ENCODE measurements around the gene IL17B. TPM values are rescaled to one million over a fixed set of nuclear protein-coding genes. Genes with fewer than 3 reads are reported as not detected.

IL17B gene
- total and polyA plus RNA-seq, 2 of the 13 experiments (the other 11 are each of a cell fraction or from before 2014, with no cell fraction given) = 0.29 to 2.6 TPM

DNA sequence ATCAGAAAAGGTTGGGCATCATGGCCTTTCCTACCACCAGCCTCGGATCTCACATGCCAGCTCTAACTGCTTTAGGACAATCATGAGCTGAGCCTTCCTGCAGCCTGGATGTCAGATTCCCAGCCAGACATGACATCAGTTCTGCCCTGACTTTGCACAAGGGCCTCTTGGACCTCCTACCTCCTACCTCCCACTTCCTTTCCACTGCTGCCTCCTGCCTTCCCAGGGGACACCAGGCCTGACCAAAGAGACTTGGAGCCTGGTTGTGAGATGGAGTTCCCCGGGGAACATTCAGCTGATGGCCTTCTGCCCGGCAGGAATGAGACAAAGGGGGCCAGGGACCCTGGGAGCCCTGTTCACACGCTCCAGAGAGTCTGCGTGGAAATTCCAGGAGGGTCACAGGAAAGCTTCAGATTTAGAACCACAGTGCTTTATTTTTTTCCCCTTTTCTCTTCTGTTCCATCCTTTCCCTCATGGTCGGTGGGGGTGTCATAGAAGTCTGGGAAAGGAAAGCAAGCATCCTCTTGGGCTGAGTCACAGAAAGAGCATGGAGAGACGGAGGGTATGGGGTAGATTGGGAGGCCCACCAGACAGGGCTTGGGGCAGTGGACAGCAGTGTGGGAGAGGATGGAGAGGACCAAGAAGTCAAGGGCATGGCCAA is 35.4 kb upstream of the IL17B start (continued):
- TF ChIP-seq, protein P1, sequence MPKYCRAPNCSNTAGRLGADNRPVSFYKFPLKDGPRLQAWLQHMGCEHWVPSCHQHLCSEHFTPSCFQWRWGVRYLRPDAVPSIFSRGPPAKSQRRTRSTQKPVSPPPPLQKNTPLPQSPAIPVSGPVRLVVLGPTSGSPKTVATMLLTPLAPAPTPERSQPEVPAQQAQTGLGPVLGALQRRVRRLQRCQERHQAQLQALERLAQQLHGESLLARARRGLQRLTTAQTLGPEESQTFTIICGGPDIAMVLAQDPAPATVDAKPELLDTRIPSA (CRISPR knock-in tag; IDR thresholded peaks at IDR 0.05; ENCODE audit: borderline replicate concordance) = no peak
- TF ChIP-seq TAF1 (CRISPR knock-in tag; IDR thresholded peaks at IDR 0.05) (no peak), POLR2AphosphoS5 (IDR thresholded peaks at IDR 0.05; ENCODE audit: low read depth, low read length) (no peak), KDM4B (CRISPR knock-in tag; IDR thresholded peaks at IDR 0.05) (no peak)

DNA sequence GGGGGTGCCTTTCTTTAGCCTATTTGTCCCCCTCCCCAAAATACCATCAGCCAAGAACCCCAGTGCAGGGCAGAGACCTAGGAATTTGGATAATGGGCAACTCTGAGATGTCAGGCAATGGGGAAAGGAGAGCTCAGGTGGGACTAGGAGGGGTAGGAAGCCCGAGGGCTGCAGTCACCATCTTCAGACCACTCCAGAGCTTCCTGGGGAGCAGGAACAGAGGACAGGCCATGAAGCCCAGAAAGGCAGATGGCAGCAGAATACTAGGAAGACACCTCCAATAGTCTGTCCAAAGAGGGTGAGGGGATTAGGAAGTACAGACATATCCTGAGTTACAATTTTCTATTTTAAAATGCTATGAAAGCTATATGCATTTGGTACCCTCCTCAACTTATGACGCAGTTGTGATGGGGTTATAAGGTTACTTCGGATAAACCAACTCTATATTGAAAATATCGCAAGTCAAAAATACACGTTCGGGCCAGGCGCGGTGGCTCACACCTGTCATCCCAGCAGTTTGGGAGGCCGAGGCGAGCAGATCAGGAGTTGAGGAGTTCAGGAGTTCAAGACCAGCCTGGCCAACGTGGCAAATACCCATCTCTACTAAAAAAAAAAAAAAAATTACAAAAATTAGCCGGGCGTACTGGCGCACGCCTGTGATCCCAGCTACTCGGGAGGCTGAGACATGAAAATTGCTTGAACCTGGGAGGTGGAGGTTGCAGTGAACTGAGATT is 34.6 kb upstream of the IL17B start:
- in situ Hi-C loops (cut with HindIII; ENCODE audit: extremely low pct_ligation_motif_present, low pct_unique_long_range_greater_than_20kb) (no loop called here), intact Hi-C loops (cut with micrococcal nuclease; ENCODE audit: unreplicated experiment) (no loop called here)
- DNase-seq (ENCODE audit: low spot score) (no peak), FAIRE-seq (no peak), ATAC-seq (no peak)
- BruUV-seq (replicated peaks) = no TSS peak
- Histone ChIP-seq H3K9me3 (ENCODE audit: low read length) (no peaks in the 10 kb centered on the region), H3K79me2 (ENCODE audit: insufficient read depth, low read length) (no peaks in the 10 kb centered on the region), H3K4me2 (ENCODE audit: low read depth, low read length) (no peak overlapping the region), H2AFZ (ENCODE audit: low read length) (no peak overlapping the region), H3K9ac (ENCODE audit: insufficient read depth, low read depth, low read length) (no peak overlapping the region), H3K36me3 (replicated peaks in 1 of 2; ENCODE audit: control insufficient read depth in 1 of 2, insufficient read depth in 2 of 2, low read length in 2 of 2) (no peaks in the 10 kb centered on the region), H3K27me3 (ENCODE audit: control insufficient read depth in 1 of 2, insufficient read depth in 2 of 2, low read length in 2 of 2) (0 out of 5 replicates have a peak, but pooled peaks cover 0 to 10% of the 10 kb centered on the region in 2 experiments), H4K20me1 (ENCODE audit: insufficient read depth, low read length) (no peaks in the 10 kb centered on the region), H3K27ac (ENCODE audit: extremely low read length, insufficient read depth, low read length) (no peak overlapping the region), H3K4me3 (replicated peaks in 1 of 3; ENCODE audit: insufficient read depth in 1 of 3, low read depth in 2 of 3, low read length in 3 of 3) (no peak overlapping the region), H3K4me1 (ENCODE audit: insufficient read depth, low read length) (peaks cover 73% of the 10 kb centered on the region)
- TF ChIP-seq CEBPG (CRISPR knock-in tag; IDR thresholded peaks at IDR 0.05) (no peak), TRIM24 (CRISPR knock-in tag; IDR thresholded peaks at IDR 0.05) (no peak), ZNF383 (CRISPR knock-in tag; IDR thresholded peaks at IDR 0.05; ENCODE audit: borderline replicate concordance) (no peak), SALL2 (CRISPR knock-in tag; IDR thresholded peaks at IDR 0.05) (no peak), HMG20B (CRISPR knock-in tag; conservative IDR thresholded peaks at IDR 0.05) (no peak), FOSL2 (CRISPR knock-in tag; IDR thresholded peaks at IDR 0.05) (no peak), ZNF589 (CRISPR knock-in tag; conservative IDR thresholded peaks at IDR 0.05) (no peak), TOPORS (CRISPR knock-in tag; IDR thresholded peaks at IDR 0.05) (no peak), EED (CRISPR knock-in tag; IDR thresholded peaks at IDR 0.05) (no peak), ZNF317 (CRISPR knock-in tag; IDR thresholded peaks at IDR 0.05) (no peak), ZNF550 (CRISPR knock-in tag; IDR thresholded peaks at IDR 0.05; ENCODE audit: borderline replicate concordance) (no peak)
- TF ChIP-seq, protein P2, sequence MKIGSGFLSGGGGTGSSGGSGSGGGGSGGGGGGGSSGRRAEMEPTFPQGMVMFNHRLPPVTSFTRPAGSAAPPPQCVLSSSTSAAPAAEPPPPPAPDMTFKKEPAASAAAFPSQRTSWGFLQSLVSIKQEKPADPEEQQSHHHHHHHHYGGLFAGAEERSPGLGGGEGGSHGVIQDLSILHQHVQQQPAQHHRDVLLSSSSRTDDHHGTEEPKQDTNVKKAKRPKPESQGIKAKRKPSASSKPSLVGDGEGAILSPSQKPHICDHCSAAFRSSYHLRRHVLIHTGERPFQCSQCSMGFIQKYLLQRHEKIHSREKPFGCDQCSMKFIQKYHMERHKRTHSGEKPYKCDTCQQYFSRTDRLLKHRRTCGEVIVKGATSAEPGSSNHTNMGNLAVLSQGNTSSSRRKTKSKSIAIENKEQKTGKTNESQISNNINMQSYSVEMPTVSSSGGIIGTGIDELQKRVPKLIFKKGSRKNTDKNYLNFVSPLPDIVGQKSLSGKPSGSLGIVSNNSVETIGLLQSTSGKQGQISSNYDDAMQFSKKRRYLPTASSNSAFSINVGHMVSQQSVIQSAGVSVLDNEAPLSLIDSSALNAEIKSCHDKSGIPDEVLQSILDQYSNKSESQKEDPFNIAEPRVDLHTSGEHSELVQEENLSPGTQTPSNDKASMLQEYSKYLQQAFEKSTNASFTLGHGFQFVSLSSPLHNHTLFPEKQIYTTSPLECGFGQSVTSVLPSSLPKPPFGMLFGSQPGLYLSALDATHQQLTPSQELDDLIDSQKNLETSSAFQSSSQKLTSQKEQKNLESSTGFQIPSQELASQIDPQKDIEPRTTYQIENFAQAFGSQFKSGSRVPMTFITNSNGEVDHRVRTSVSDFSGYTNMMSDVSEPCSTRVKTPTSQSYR (CRISPR knock-in tag; IDR thresholded peaks at IDR 0.05; ENCODE audit: borderline replicate concordance) = no peak
- ChIA-PET CTCF (ENCODE audit: low intra/inter-chr PET ratio, low total read pairs) (no interaction called here), POLR2A (interaction anchor here (1.3 kb wide), 1 partner anchor 9 kb away, joined by 3 read pairs; no protein-coding TSS in a partner anchor)
- 78% methylated on average over 16 of the region's 16 CpGs for WGBS (ENCODE audit: low lambda C conversion rate)
